HepG2 (cell line): ENCODE measurements around the gene EOMES. TPM values are rescaled to one million over a fixed set of nuclear protein-coding genes. Genes with fewer than 3 reads are reported as not detected.

Source experiments
- AHDC1 ChIP-seq: sonication (generic); formaldehyde crosslinking; IDR thresholded peaks from 2 replicates; pipeline ENCODE4 v1.5.1; 2020; ENCODE audit warnings: mild to moderate bottlenecking, missing genetic modification reagents, borderline replicate concordance
- FUBP1 ChIP-seq: sonication (generic); formaldehyde crosslinking; IDR thresholded peaks from 2 replicates; pipeline ENCODE4 v1.5.1; 2020; ENCODE audit warnings: missing genetic modification reagents, mild to moderate bottlenecking, borderline replicate concordance
- HCFC1 ChIP-seq: fragments of 150-350 bp; IDR thresholded peaks from 2 replicates; pipeline ENCODE4 v1.6.1; 2014; ENCODE audit warnings: low read depth, low read length
- KLF16 ChIP-seq, 2 experiments: sonication (generic) in 1 of 2; formaldehyde crosslinking in 1 of 2; IDR thresholded peaks; 2 replicates each; pipeline versions ENCODE4 v1.6.1 to v1.8.0; 2016 to 2023; ENCODE audit warnings: missing genetic modification reagents in 2 of 2, missing compliant biosample characterization in 1 of 2
- MEF2D ChIP-seq: sonication (generic); formaldehyde crosslinking; IDR thresholded peaks from 2 replicates; pipeline ENCODE4 v1.5.1; 2020; ENCODE audit warnings: mild to moderate bottlenecking, missing genetic modification reagents
- MEIS1 ChIP-seq: sonication (generic); formaldehyde crosslinking; IDR thresholded peaks from 2 replicates; pipeline ENCODE4 v1.9.0; 2021; ENCODE audit warnings: mild to moderate bottlenecking, missing genetic modification reagents, moderate library complexity, borderline replicate concordance
- ONECUT2 ChIP-seq: sonication (generic); formaldehyde crosslinking; IDR thresholded peaks from 2 replicates; pipeline ENCODE4 v1.4.0; 2020; ENCODE audit warnings: missing genetic modification reagents
- RELA ChIP-seq: sonication (generic); formaldehyde crosslinking; IDR thresholded peaks from 2 replicates; pipeline ENCODE4 v1.4.0; 2020; ENCODE audit warnings: missing genetic modification reagents
- SRSF4 ChIP-seq: fragments of 200-400 bp; formaldehyde crosslinking; IDR thresholded peaks from one replicate; pipeline ENCODE4 v1.6.1; 2018; ENCODE audit warnings: mild to moderate bottlenecking, low read depth, low read length, moderate library complexity; ENCODE audit not compliant: poor library complexity, severe bottlenecking
- TFAP4 ChIP-seq: sonication (generic); IDR thresholded peaks from 2 replicates; pipeline ENCODE4 v1.6.1; 2016; ENCODE audit warnings: low read depth, borderline replicate concordance
- ZNF281 ChIP-seq: sonication (generic); formaldehyde crosslinking; IDR thresholded peaks from 2 replicates; pipeline ENCODE4 v1.4.0; 2020; ENCODE audit warnings: missing genetic modification reagents, borderline replicate concordance
- ZNF501 ChIP-seq: sonication (generic); formaldehyde crosslinking; IDR thresholded peaks from 2 replicates; pipeline ENCODE4 v1.5.1; 2020; ENCODE audit warnings: mild to moderate bottlenecking, moderate library complexity, missing genetic modification reagents
- ZNF615 ChIP-seq: sonication (generic); formaldehyde crosslinking; IDR thresholded peaks from 2 replicates; pipeline ENCODE4 v1.5.0; 2020; ENCODE audit warnings: mild to moderate bottlenecking, missing genetic modification reagents, borderline replicate concordance
- ZNF629 ChIP-seq: sonication (generic); formaldehyde crosslinking; conservative IDR thresholded peaks from 2 replicates; pipeline ENCODE4 v1.5.0; 2020; ENCODE audit warnings: missing genetic modification reagents
- ZNF672 ChIP-seq: sonication (generic); formaldehyde crosslinking; IDR thresholded peaks from 2 replicates; pipeline ENCODE4 v1.8.1; 2022; ENCODE audit warnings: missing genetic modification reagents
- ZNF704 ChIP-seq: sonication (generic); formaldehyde crosslinking; IDR thresholded peaks from 2 replicates; pipeline ENCODE4 v1.8.1; 2023; ENCODE audit warnings: mild to moderate bottlenecking, inconsistent platforms, moderate library complexity, missing genetic modification reagents, borderline replicate concordance
- polyA plus RNA-seq, 8 experiments: library from polyadenylated mRNA; depleted of rRNA in 3 of 8; stranded (reverse) in 7 of 8; unstranded in 1 of 8; fragments of >200 nt; fragmentation: Illumina TruSeq in 4 of 8; extraction: Trizol in 4 of 8; gene quantifications; 2 replicates each; pipeline versions ENCODE4 v1.2.1 to v1.2.3, GENCODE V29; 2011 to 2016; ENCODE audit warnings: low read depth in 4 of 8, missing spikeins in 1 of 8, mixed read lengths in 1 of 8; ENCODE audit not compliant: insufficient read depth in 1 of 8
- total RNA-seq, 5 experiments: library from RNA; depleted of rRNA; stranded (reverse); fragments of >200 nt; fragmentation: Illumina TruSeq; extraction: Trizol; gene quantifications; 2 replicates each; pipeline ENCODE4 v1.2.3, GENCODE V29; 2016; ENCODE audit warnings: low read depth in 1 of 5

The EOMES gene
- total and polyA plus RNA-seq, 2 of the 13 experiments (the other 11 are each of a cell fraction or from before 2014, with no cell fraction given), result 0.11 to 0.12 TPM

GRCh38 chr3:27680517-27681246 is 41.4 kb downstream of the EOMES start (continued):
- TF ChIP-seq FUBP1 (CRISPR knock-in tag), result no peak
- TF ChIP-seq MEF2D (CRISPR knock-in tag), result no peak
- no peak for TF ChIP-seq RELA (CRISPR knock-in tag)
- no peak for TF ChIP-seq HCFC1
- 0 out of 2 replicates have a peak, but pooled peaks have one; percentile 34 for TF ChIP-seq ZNF501 (CRISPR knock-in tag)
- no peak for TF ChIP-seq MEIS1 (CRISPR knock-in tag)
- no peak for TF ChIP-seq ZNF672 (CRISPR knock-in tag)
- no peak for TF ChIP-seq ZNF615 (CRISPR knock-in tag)
- no peak for TF ChIP-seq ZNF281 (CRISPR knock-in tag)
- TF ChIP-seq ONECUT2 (CRISPR knock-in tag), result no peak
- no peak; a peak in 1 of 4 replicates for TF ChIP-seq KLF16 (CRISPR knock-in tag; IDR thresholded peaks at IDR 0.05)
- TF ChIP-seq ZNF704 (CRISPR knock-in tag), result no peak
- TF ChIP-seq ZNF629 (CRISPR knock-in tag), result no peak
- no peak for TF ChIP-seq TFAP4
- TF ChIP-seq AHDC1 (CRISPR knock-in tag), result no peak
- TF ChIP-seq SRSF4, result no peak
